Measurements from ENCODE around the gene HCLS1.

HCLS1 gene

GRCh38 chr3:121705541-121705940 is 44.8 kb upstream of the HCLS1 start:
- Histone ChIP-seq H3K79me2 (ENCODE audit: insufficient read depth, low read length) (no peaks in the 10 kb centered on the region), H3K27ac (ENCODE audit: low read length) (no peak overlapping the region), H3K36me3 (ENCODE audit: insufficient read depth, low read length) (peaks cover 22% of the 10 kb centered on the region; the same call in 1 of the 2 replicates), H3K27me3 (ENCODE audit: insufficient read depth, low read length, poor library complexity) (no peaks in the 10 kb centered on the region), H3K4me3 (ENCODE audit: low read depth in 1 of 2, low read length in 2 of 2) (no peak overlapping the region), H2AFZ (ENCODE audit: low read depth, low read length) (no peak overlapping the region), H3K4me2 (ENCODE audit: insufficient read depth, low read length) (no peak overlapping the region), H3K9ac (ENCODE audit: low read depth, low read length) (no peak overlapping the region), H3K4me1 (ENCODE audit: insufficient read depth, low read length) (no peaks in the 10 kb centered on the region), H3K9me3 (ENCODE audit: insufficient read depth, low read length, severe bottlenecking) (no peaks in the 10 kb centered on the region), H4K20me1 (ENCODE audit: insufficient read depth, low read length) (no peaks in the 10 kb centered on the region)
- no peak for TF ChIP-seq EZH2 (IDR thresholded peaks at IDR 0.05; ENCODE audit: borderline replicate concordance, low read depth, low read length, severe bottlenecking)
- TF ChIP-seq, protein P1, sequence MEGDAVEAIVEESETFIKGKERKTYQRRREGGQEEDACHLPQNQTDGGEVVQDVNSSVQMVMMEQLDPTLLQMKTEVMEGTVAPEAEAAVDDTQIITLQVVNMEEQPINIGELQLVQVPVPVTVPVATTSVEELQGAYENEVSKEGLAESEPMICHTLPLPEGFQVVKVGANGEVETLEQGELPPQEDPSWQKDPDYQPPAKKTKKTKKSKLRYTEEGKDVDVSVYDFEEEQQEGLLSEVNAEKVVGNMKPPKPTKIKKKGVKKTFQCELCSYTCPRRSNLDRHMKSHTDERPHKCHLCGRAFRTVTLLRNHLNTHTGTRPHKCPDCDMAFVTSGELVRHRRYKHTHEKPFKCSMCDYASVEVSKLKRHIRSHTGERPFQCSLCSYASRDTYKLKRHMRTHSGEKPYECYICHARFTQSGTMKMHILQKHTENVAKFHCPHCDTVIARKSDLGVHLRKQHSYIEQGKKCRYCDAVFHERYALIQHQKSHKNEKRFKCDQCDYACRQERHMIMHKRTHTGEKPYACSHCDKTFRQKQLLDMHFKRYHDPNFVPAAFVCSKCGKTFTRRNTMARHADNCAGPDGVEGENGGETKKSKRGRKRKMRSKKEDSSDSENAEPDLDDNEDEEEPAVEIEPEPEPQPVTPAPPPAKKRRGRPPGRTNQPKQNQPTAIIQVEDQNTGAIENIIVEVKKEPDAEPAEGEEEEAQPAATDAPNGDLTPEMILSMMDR (IDR thresholded peaks at IDR 0.05; ENCODE audit: borderline replicate concordance, extremely low read depth, low read length, poor library complexity, severe bottlenecking) = no peak
- DNase-seq (no peak), ATAC-seq (ENCODE audit: insufficient read depth, low read depth) (no peak)

DNA sequence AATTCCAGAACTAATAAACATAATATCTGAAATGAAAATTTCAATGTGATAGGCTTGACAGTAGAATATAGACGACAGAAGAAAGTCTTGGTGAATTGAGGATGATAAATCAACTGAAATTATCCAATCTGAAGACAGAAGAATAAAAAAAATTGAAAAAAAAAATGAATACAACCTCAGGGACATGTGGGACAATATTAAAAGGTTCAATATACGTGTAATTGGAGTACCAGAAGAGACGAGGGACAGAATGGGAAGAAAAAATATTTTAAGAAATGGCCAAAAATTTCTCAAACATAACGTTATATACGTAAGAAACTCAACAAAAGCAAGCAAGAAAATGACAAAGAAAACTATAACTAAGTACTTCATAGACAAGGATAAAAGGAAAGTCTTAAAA is 43.3 kb upstream of the HCLS1 start:
- Histone ChIP-seq H3K4me3 (ENCODE audit: low read depth in 1 of 2, low read length in 2 of 2) (no peak overlapping the region), H3K9ac (ENCODE audit: low read depth, low read length) (no peak overlapping the region), H4K20me1 (ENCODE audit: insufficient read depth, low read length) (no peaks in the 10 kb centered on the region), H3K79me2 (ENCODE audit: insufficient read depth, low read length) (no peaks in the 10 kb centered on the region), H2AFZ (ENCODE audit: low read depth, low read length) (no peak overlapping the region), H3K4me2 (ENCODE audit: insufficient read depth, low read length) (no peak overlapping the region), H3K27me3 (ENCODE audit: insufficient read depth, low read length, poor library complexity) (no peaks in the 10 kb centered on the region), H3K4me1 (ENCODE audit: insufficient read depth, low read length) (no peaks in the 10 kb centered on the region), H3K27ac (ENCODE audit: low read length) (no peak overlapping the region), H3K36me3 (ENCODE audit: insufficient read depth, low read length) (peaks cover 25% of the 10 kb centered on the region; the same call in 1 of the 2 replicates), H3K9me3 (ENCODE audit: insufficient read depth, low read length, severe bottlenecking) (no peaks in the 10 kb centered on the region)
- no peak for TF ChIP-seq EZH2 (IDR thresholded peaks at IDR 0.05; ENCODE audit: borderline replicate concordance, low read depth, low read length, severe bottlenecking)
- TF ChIP-seq, protein P1 (IDR thresholded peaks at IDR 0.05; ENCODE audit: borderline replicate concordance, extremely low read depth, low read length, poor library complexity, severe bottlenecking) = no peak
- DNase-seq = no peak
- ATAC-seq (ENCODE audit: insufficient read depth, low read depth) = no peak

GRCh38 chr3:121698901-121699300 is 38.2 kb upstream of the HCLS1 start:
- Histone ChIP-seq H3K9ac (ENCODE audit: low read depth, low read length) (no peak overlapping the region), H3K27ac (ENCODE audit: low read length) (no peak overlapping the region), H3K9me3 (ENCODE audit: insufficient read depth, low read length, severe bottlenecking) (no peaks in the 10 kb centered on the region), H3K27me3 (ENCODE audit: insufficient read depth, low read length, poor library complexity) (no peaks in the 10 kb centered on the region), H3K36me3 (ENCODE audit: insufficient read depth, low read length) (peaks cover 30% of the 10 kb centered on the region; the same call in 1 of the 2 replicates), H3K4me1 (ENCODE audit: insufficient read depth, low read length) (no peaks in the 10 kb centered on the region), H2AFZ (ENCODE audit: low read depth, low read length) (no peak overlapping the region), H3K4me2 (ENCODE audit: insufficient read depth, low read length) (no peak overlapping the region), H3K79me2 (ENCODE audit: insufficient read depth, low read length) (no peaks in the 10 kb centered on the region), H3K4me3 (ENCODE audit: low read depth in 1 of 2, low read length in 2 of 2) (no peak overlapping the region), H4K20me1 (ENCODE audit: insufficient read depth, low read length) (no peaks in the 10 kb centered on the region)
- TF ChIP-seq, protein P1 (IDR thresholded peaks at IDR 0.05; ENCODE audit: borderline replicate concordance, extremely low read depth, low read length, poor library complexity, severe bottlenecking) = no peak
- no peak for TF ChIP-seq EZH2 (IDR thresholded peaks at IDR 0.05; ENCODE audit: borderline replicate concordance, low read depth, low read length, severe bottlenecking)
- no peak for ATAC-seq (ENCODE audit: insufficient read depth, low read depth)
- DNase-seq = no peak

GRCh38 chr3:121698476-121698875 is 37.8 kb upstream of the HCLS1 start:
- H3K4me1 ChIP-seq (ENCODE audit: insufficient read depth, low read length) = no peaks in the 10 kb centered on the region
- ATAC-seq (ENCODE audit: insufficient read depth, low read depth) = no peak
- H3K9ac ChIP-seq (ENCODE audit: low read depth, low read length) = no peak overlapping the region
- no peak overlapping the region for H3K4me2 ChIP-seq (ENCODE audit: insufficient read depth, low read length)
- H3K27me3 ChIP-seq (ENCODE audit: insufficient read depth, low read length, poor library complexity) = no peaks in the 10 kb centered on the region
- H3K79me2 ChIP-seq (ENCODE audit: insufficient read depth, low read length) = no peaks in the 10 kb centered on the region
- H3K36me3 ChIP-seq (ENCODE audit: insufficient read depth, low read length) = peaks cover 30% of the 10 kb centered on the region; the same call in 1 of the 2 replicates
- H3K27ac ChIP-seq (ENCODE audit: low read length) = no peak overlapping the region
- TF ChIP-seq, protein P1 (IDR thresholded peaks at IDR 0.05; ENCODE audit: borderline replicate concordance, extremely low read depth, low read length, poor library complexity, severe bottlenecking) = no peak
- TF ChIP-seq EZH2 (IDR thresholded peaks at IDR 0.05; ENCODE audit: borderline replicate concordance, low read depth, low read length, severe bottlenecking) = no peak
- H4K20me1 ChIP-seq (ENCODE audit: insufficient read depth, low read length) = no peaks in the 10 kb centered on the region
- no peak overlapping the region for H2AFZ ChIP-seq (ENCODE audit: low read depth, low read length)
- no peaks in the 10 kb centered on the region for H3K9me3 ChIP-seq (ENCODE audit: insufficient read depth, low read length, severe bottlenecking)
- no peak overlapping the region for H3K4me3 ChIP-seq (ENCODE audit: low read depth in 1 of 2, low read length in 2 of 2)
- no peak for DNase-seq
